H1 (cell line): ENCODE measurements around the gene CRYBG1. TPM values are rescaled to one million over a fixed set of nuclear protein-coding genes. Genes with fewer than 3 reads are reported as not detected.

Experiments
- CTCF ChIA-PET: fragments of 300-600 bp; sonication (Branson Sonifier 250); formaldehyde crosslinking; loops from one replicate; lab custom pipeline; 2021; ENCODE audit not compliant: partially characterized antibody; lab: Charles Lee
- POLR2A ChIA-PET: fragments of 300-600 bp; sonication (Branson Sonifier 250); formaldehyde crosslinking; loops from one replicate; lab custom pipeline; 2021; ENCODE audit warnings: inconsistent platforms; ENCODE audit not compliant: partially characterized antibody; lab: Charles Lee
- DNase-seq, 2 experiments: peaks; one replicate each; pipeline versions ENCODE4 v3.0.0 to v3.0.0-alpha.2; 2010 to 2022; ENCODE audit warnings: low spot score in 2 of 2, low read depth in 1 of 2, mixed read lengths in 1 of 2
- FAIRE-seq: peaks from 2 replicates; lab custom pipeline; 2011; peaks lifted over from hg19 to GRCh38; lab: Jason Lieb, UNC
- H2AFZ ChIP-seq: 2 replicates; pipeline ENCODE4 v1.8.1; 2012; ENCODE audit warnings: low read length, inconsistent platforms
- H2AK5ac ChIP-seq: 2 replicates; pipeline ENCODE4 v1.6.1; 2013; ENCODE audit warnings: low read depth, low read length
- H2BK120ac ChIP-seq: replicated peaks from 2 replicates; pipeline ENCODE3; 2013; ENCODE audit warnings: low read depth, low read length, inconsistent platforms
- H2BK12ac ChIP-seq: 2 replicates; pipeline ENCODE4 v1.6.1; 2013; ENCODE audit warnings: low read depth, low read length
- H2BK15ac ChIP-seq: 2 replicates; pipeline ENCODE4 v1.6.1; 2013; ENCODE audit warnings: low read length
- H2BK20ac ChIP-seq: 2 replicates; pipeline ENCODE4 v1.6.1; 2013; ENCODE audit warnings: low read length
- H2BK5ac ChIP-seq: 2 replicates; pipeline ENCODE4 v1.6.1; 2013; ENCODE audit warnings: low read depth, low read length
- H3K14ac ChIP-seq: 2 replicates; pipeline ENCODE4 v1.6.1; 2013; ENCODE audit warnings: inconsistent platforms; ENCODE audit not compliant: insufficient read length
- H3K18ac ChIP-seq: 2 replicates; pipeline ENCODE4 v1.6.1; 2013; ENCODE audit warnings: low read length; ENCODE audit errors: extremely low read depth
- H3K23ac ChIP-seq: 2 replicates; pipeline ENCODE4 v1.6.1; 2013; ENCODE audit warnings: inconsistent platforms; ENCODE audit not compliant: insufficient read length
- H3K23me2 ChIP-seq: 2 replicates; pipeline ENCODE4 v1.6.1; 2013; ENCODE audit warnings: low read depth, low read length
- H3K27ac ChIP-seq: 2 replicates; pipeline ENCODE4 v1.6.1; 2011; ENCODE audit warnings: low read depth, low read length, inconsistent platforms
- H3K27me3 ChIP-seq, 4 experiments: replicated peaks in 1 of 4; 1 replicate in 1 of 4; 2 replicates in 3 of 4; pipeline versions ENCODE4 v1.6.1 to v1.8.1; 2011 to 2013; ENCODE audit warnings: low read length in 3 of 4, mild to moderate bottlenecking in 3 of 4, inconsistent platforms in 2 of 4, mixed read lengths in 2 of 4, moderate library complexity in 1 of 4; ENCODE audit not compliant: control insufficient read depth in 3 of 4, insufficient read depth in 3 of 4; ENCODE audit errors: extremely low read depth in 1 of 4
- H3K36me3 ChIP-seq, 4 experiments: 2 replicates each; pipeline versions ENCODE4 v1.6.1 to v1.8.1; 2011 to 2013; ENCODE audit warnings: mild to moderate bottlenecking in 4 of 4, low read length in 3 of 4, moderate library complexity in 2 of 4, control low read depth in 1 of 4, inconsistent platforms in 1 of 4; ENCODE audit not compliant: insufficient read depth in 4 of 4, control insufficient read depth in 2 of 4
- H3K4ac ChIP-seq: replicated peaks from 2 replicates; pipeline ENCODE3; 2013; ENCODE audit warnings: low read length, low read depth, mixed read lengths, inconsistent platforms; ENCODE audit not compliant: insufficient read length
- H3K4me1 ChIP-seq, 4 experiments: replicated peaks in 1 of 4; 1 replicate in 1 of 4; 2 replicates in 3 of 4; pipeline versions ENCODE4 v1.6.1 to v1.8.1; 2011 to 2013; ENCODE audit warnings: low read length in 3 of 4, inconsistent platforms in 2 of 4, mixed read lengths in 1 of 4; ENCODE audit not compliant: insufficient read depth in 4 of 4, control insufficient read depth in 3 of 4
- H3K4me2 ChIP-seq, 2 experiments: 2 replicates each; pipeline versions ENCODE4 v1.6.1 to v1.8.1; 2011 to 2013; ENCODE audit warnings: low read depth in 2 of 2, low read length in 2 of 2, control low read depth in 1 of 2, inconsistent platforms in 1 of 2, mild to moderate bottlenecking in 1 of 2; ENCODE audit not compliant: insufficient read depth in 1 of 2
- H3K4me3 ChIP-seq, 4 experiments: fragments of 200-600, 300-600 bp in 1 of 4; sonication (generic), shearing (Covaris generic), sonication (Bioruptor Twin) in 1 of 4; 2 replicates each; pipeline versions ENCODE4 v1.5.1 to v1.8.1; 2011 to 2016; ENCODE audit warnings: low read length in 4 of 4, low read depth in 3 of 4, control low read depth in 2 of 4, inconsistent platforms in 2 of 4, mild to moderate bottlenecking in 2 of 4, mixed read lengths in 1 of 4, moderate library complexity in 1 of 4; ENCODE audit not compliant: insufficient read depth in 2 of 4; ENCODE audit errors: extremely low read depth in 1 of 4
- H3K56ac ChIP-seq: replicated peaks from 2 replicates; pipeline ENCODE3; 2013; ENCODE audit warnings: low read depth, mild to moderate bottlenecking, mixed read lengths, low read length, inconsistent platforms; ENCODE audit not compliant: insufficient read length
- H3K79me1 ChIP-seq: 2 replicates; pipeline ENCODE4 v1.6.1; 2013; ENCODE audit warnings: low read depth, low read length, control low read depth
- H3K79me2 ChIP-seq, 2 experiments: 2 replicates each; pipeline versions ENCODE4 v1.6.1 to v1.8.1; 2012 to 2013; ENCODE audit warnings: low read length in 2 of 2, mild to moderate bottlenecking in 2 of 2, inconsistent platforms in 1 of 2; ENCODE audit not compliant: insufficient read depth in 2 of 2, control insufficient read depth in 1 of 2
- H3K9ac ChIP-seq, 4 experiments: replicated peaks in 1 of 4; 1 replicate in 1 of 4; 2 replicates in 3 of 4; pipeline versions ENCODE4 v1.6.1 to v1.8.1; 2011 to 2013; ENCODE audit warnings: low read depth in 3 of 4, low read length in 3 of 4, control low read depth in 2 of 4, mild to moderate bottlenecking in 2 of 4, moderate library complexity in 2 of 4, inconsistent platforms in 1 of 4; ENCODE audit errors: extremely low read depth in 1 of 4
- H3K9me3 ChIP-seq, 2 experiments: 2 replicates each; pipeline versions ENCODE4 v1.6.1 to v1.8.1; 2012 to 2013; ENCODE audit warnings: mild to moderate bottlenecking in 2 of 2, moderate library complexity in 2 of 2, control low read depth in 1 of 2, inconsistent platforms in 1 of 2, low read depth in 1 of 2, low read length in 1 of 2, mixed read lengths in 1 of 2; ENCODE audit not compliant: insufficient read depth in 2 of 2
- H4K20me1 ChIP-seq, 2 experiments: replicated peaks in 1 of 2; 2 replicates each; pipeline versions ENCODE3 to v1.8.1; 2011 to 2013; ENCODE audit warnings: inconsistent platforms in 2 of 2, low read length in 2 of 2, mild to moderate bottlenecking in 1 of 2; ENCODE audit not compliant: insufficient read depth in 2 of 2, control insufficient read depth in 1 of 2
- H4K5ac ChIP-seq: 2 replicates; pipeline ENCODE4 v1.6.1; 2013; ENCODE audit warnings: low read length, low read depth, mixed read lengths, inconsistent platforms; ENCODE audit not compliant: insufficient read length
- H4K8ac ChIP-seq: 2 replicates; pipeline ENCODE4 v1.8.0; 2013; ENCODE audit warnings: mild to moderate bottlenecking, moderate library complexity, low read length, inconsistent platforms; ENCODE audit not compliant: insufficient read depth; ENCODE audit errors: extremely low read depth
- H4K91ac ChIP-seq: replicated peaks from 2 replicates; pipeline ENCODE3; 2013; ENCODE audit warnings: low read length, mixed read lengths, inconsistent platforms; ENCODE audit not compliant: insufficient read length
- BACH1 ChIP-seq: IDR thresholded peaks from 2 replicates; pipeline ENCODE4 v1.6.1; 2012; ENCODE audit warnings: low read length, improper control_type of control experiment
- SIRT6 ChIP-seq: IDR thresholded peaks from one replicate; pipeline ENCODE4 v1.7.1; 2012; ENCODE audit warnings: low read length, inconsistent platforms
- SP4 ChIP-seq: IDR thresholded peaks from 2 replicates; pipeline ENCODE4 v1.6.1; 2012; ENCODE audit warnings: low read length, inconsistent platforms
- SRF ChIP-seq: IDR thresholded peaks from 2 replicates; pipeline ENCODE4 v1.6.1; 2011; ENCODE audit warnings: mild to moderate bottlenecking, low read depth, low read length, moderate library complexity
- SUZ12 ChIP-seq: fragments of 200-600 bp; sonication (generic); IDR thresholded peaks from 2 replicates; pipeline ENCODE4 v1.6.1; 2012; ENCODE audit warnings: mild to moderate bottlenecking, inconsistent platforms, low read length, moderate library complexity, mixed read lengths
- ZNF274 ChIP-seq: IDR thresholded peaks from 2 replicates; pipeline ENCODE4 v1.7.0; 2012; ENCODE audit warnings: low read length, borderline replicate concordance; ENCODE audit errors: extremely low read depth
- WGBS, 2 experiments: shearing (Covaris generic) in 1 of 2; methylation state at CpG; one replicate each; pipeline versions ENCODE4 v1.1.6 to v1.1.7; 2013 to 2015; ENCODE audit warnings: low lambda C conversion rate in 2 of 2, mixed read lengths in 2 of 2, inconsistent platforms in 1 of 2, low coverage in 1 of 2, missing lambda C conversion rate in 1 of 2; ENCODE audit not compliant: insufficient replicate concordance in 2 of 2, insufficient coverage in 1 of 2, insufficient read length in 1 of 2; ENCODE audit errors: extremely low coverage in 1 of 2, missing lambda C conversion rate in 1 of 2; 5-methylcytosine and 5-hydroxymethylcytosine counted together
- polyA plus RNA-seq, 7 experiments: library from polyadenylated mRNA; depleted of rRNA in 3 of 7; stranded (reverse) in 5 of 7; unstranded in 2 of 7; fragments of >200 nt in 5 of 7; fragments of 200-250 nt in 2 of 7; gene quantifications; 1 replicate in 5 of 7; 2 replicates in 1 of 7; 4 replicates in 1 of 7; pipeline versions ENCODE4 v1.2.1 to v1.2.3, GENCODE V29; 2011 to 2013; ENCODE audit warnings: missing spikeins in 2 of 7, mixed read lengths in 2 of 7
- total RNA-seq: library from RNA; stranded (reverse); fragmentation: NEBNext Ultra II Directional; extraction: Animal tissue kit (Norgen Biotek cat#: 25700); gene quantifications from 2 replicates; pipeline ENCODE4 v1.2.1, GENCODE V29; 2021

Gene CRYBG1
- total and polyA plus RNA-seq, 2 of the 8 experiments (the other 6 are each of a cell fraction or from before 2014, with no cell fraction given), result 2.2 to 11.6 TPM

DNA sequence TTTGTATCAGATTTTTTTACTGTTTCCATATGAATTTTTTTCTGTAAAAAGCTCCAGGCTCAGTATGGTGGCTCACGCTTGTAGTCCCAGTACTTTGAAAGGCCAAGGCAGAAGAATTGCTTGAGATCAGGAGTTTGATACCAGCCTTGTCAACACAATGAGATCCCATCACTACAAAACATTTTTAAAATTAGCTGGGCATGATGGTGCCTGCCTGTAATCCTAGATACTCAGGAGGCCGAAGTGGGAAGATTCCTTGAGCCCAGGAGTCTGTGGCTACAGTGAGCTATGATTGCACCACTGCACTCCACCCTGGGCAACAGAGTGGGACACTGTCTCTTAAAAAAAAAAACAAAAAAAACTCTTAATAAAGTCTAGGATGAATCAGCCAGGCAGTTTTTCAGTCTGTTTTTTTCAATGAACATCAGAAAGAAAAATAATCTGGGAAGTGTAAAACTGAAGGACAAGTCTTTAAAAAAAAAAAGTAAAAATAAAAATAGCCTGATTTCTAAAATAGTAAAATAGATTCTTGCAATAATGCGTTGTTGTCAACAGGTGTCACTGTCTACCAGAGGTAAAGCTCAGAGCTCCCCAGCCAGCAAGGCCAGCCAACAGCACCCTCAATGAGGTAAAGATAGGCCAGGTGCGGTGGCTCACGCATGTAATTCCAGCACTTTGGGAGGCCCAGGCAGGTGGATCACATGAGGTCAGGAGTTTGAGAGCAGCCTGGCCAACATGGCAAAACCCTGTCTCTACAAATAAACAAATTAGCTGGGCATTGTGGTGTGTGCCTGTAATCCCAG lies 25.7 kb upstream of the CRYBG1 start:
- Histone ChIP-seq H3K9ac (no peak overlapping the region), H2BK12ac (no peak overlapping the region), H3K4me3 (no peak overlapping the region), H4K91ac (no peak overlapping the region), H2BK20ac (no peak overlapping the region), H2BK5ac (no peak overlapping the region), H4K20me1 (no peaks in the 10 kb centered on the region), H3K23ac (no peak overlapping the region), H3K4me1 (no peaks in the 10 kb centered on the region), H3K4me2 (no peak overlapping the region), H2AK5ac (no peak overlapping the region), H4K8ac (no peak overlapping the region), H3K79me1 (no peaks in the 10 kb centered on the region), H4K5ac (no peak overlapping the region), H3K36me3 (no peaks in the 10 kb centered on the region), H3K56ac (no peak overlapping the region), H3K4ac (no peak overlapping the region), H3K14ac (no peak overlapping the region), H3K18ac (no peak overlapping the region), H3K27ac (no peak overlapping the region), H2AFZ (no peak overlapping the region), H2BK120ac (no peak overlapping the region), H3K79me2 (no peaks in the 10 kb centered on the region), H3K9me3 (no peaks in the 10 kb centered on the region; a peak in 1 of 4 replicates), H2BK15ac (no peak overlapping the region), H3K27me3 (no peaks in the 10 kb centered on the region), H3K23me2 (no peaks in the 10 kb centered on the region)
- DNase-seq (peak; percentile 23 to 52), FAIRE-seq (peak; percentile 80)
- CTCF ChIA-PET, result interaction anchor here (0.5 to 3.3 kb wide), 30 partner anchors 9 to 1863 kb away, joined by 3 to 22 read pairs (median 3); partner anchors contain the start of genes ATG5, CRYBG1 and MTRES1
- 50% methylated on average over 5 of the region's 5 CpGs; no CpG with 5 or more reads in 1 of the 2 experiments for WGBS, 2 experiments
- POLR2A ChIA-PET, result interaction anchor here (1.2 kb wide), 2 partner anchors 9 to 232 kb away, joined by 3 to 7 read pairs; partner anchors contain the start of gene ATG5
- no peak for TF ChIP-seq SRF
- TF ChIP-seq BACH1, result no peak
- TF ChIP-seq SUZ12, result no peak
- TF ChIP-seq SIRT6, result no peak
- TF ChIP-seq SP4, result no peak
- TF ChIP-seq ZNF274, result no peak
